Keratinocyte (primary cell): ENCODE measurements around the gene ZNF236.

Experiments used
- CTCF ChIP-seq, 3 experiments: IDR thresholded peaks in 1 of 3; conservative IDR thresholded peaks in 1 of 3; optimal IDR thresholded peaks in 1 of 3; 2 replicates in 2 of 3; 3 replicates in 1 of 3; pipeline versions ENCODE3 to v1.5.1; 2011; ENCODE audit warnings: low read length in 3 of 3, mild to moderate bottlenecking in 3 of 3, moderate library complexity in 2 of 3, control low read depth in 1 of 3, inconsistent platforms in 1 of 3; ENCODE audit not compliant: insufficient read depth in 2 of 3; ENCODE audit errors: extremely low read depth in 1 of 3
- EZH2 ChIP-seq: IDR thresholded peaks from one replicate; pipeline ENCODE4 v1.6.1; 2012; ENCODE audit warnings: inconsistent platforms, mild to moderate bottlenecking, low read length, moderate library complexity

- TF ChIP-seq CTCF (optimal IDR thresholded peaks at IDR 0.05 in 1 of 3, IDR thresholded peaks at IDR 0.05 in 1 of 3, conservative IDR thresholded peaks at IDR 0.05 in 1 of 3; ENCODE audit: extremely low read depth in 1 of 3, insufficient read depth in 2 of 3, low read length in 3 of 3) = no peak
- no peak for TF ChIP-seq EZH2
Measured at GRCh38 chr18:77013811-77014521, 191.6 kb downstream of the ZNF236 start.
